ENCODE data around the gene RPS6KC1. TPM values are rescaled to one million over a fixed set of nuclear protein-coding genes. Genes with fewer than 3 reads are reported as not detected.
"Not testable (repeated sequence)": the region's sequence is repeated elsewhere in the genome, so short reads cannot be mapped to it uniquely, and the experiment has no call there.

RPS6KC1 gene
- total RNA-seq, 6 donors from 2014 or later = 8.3 to 31.4 (median 15.1) TPM

GRCh38 chr1:213099682-213100399 lies 48.8 kb downstream of the RPS6KC1 start:
- TF ChIP-seq POLR2AphosphoS5 (IDR thresholded peaks at IDR 0.05) = no peak
- TF ChIP-seq POLR2A (IDR thresholded peaks at IDR 0.05) = no peak
- no peak for TF ChIP-seq EP300 (IDR thresholded peaks at IDR 0.05)
- no peak for TF ChIP-seq CTCF (IDR thresholded peaks at IDR 0.05)
- H3K4me1 ChIP-seq = no peaks in the 10 kb centered on the region
- H3K36me3 ChIP-seq = no peaks in the 10 kb centered on the region
- no peaks in the 10 kb centered on the region for H3K9me3 ChIP-seq
- no peak overlapping the region for H3K4me3 ChIP-seq
- DNase-seq = no peak
- no peak overlapping the region for H3K27ac ChIP-seq
- no peaks in the 10 kb centered on the region for H3K27me3 ChIP-seq
- ATAC-seq (ENCODE audit: low FRiP score in 2 of 2) = no peak
- 64 to 70% methylated on average over 4 of the region's 4 CpGs for WGBS, 2 donors

- not testable (repeated sequence) for H3K27me3 ChIP-seq; H3K4me3 ChIP-seq; DNase-seq; H3K36me3 ChIP-seq; H3K4me1 ChIP-seq; H3K27ac ChIP-seq; ATAC-seq (ENCODE audit: low FRiP score in 2 of 2); H3K9me3 ChIP-seq
- 96 to 99% methylated on average over 4 of the region's 4 CpGs for WGBS, 2 donors
These were observed 49.5 kb downstream of the RPS6KC1 start for GRCh38 chr1:213100565-213100964.

GRCh38 chr1:213103377-213104306 lies 52.6 kb downstream of the RPS6KC1 start:
- WGBS, 2 donors = 87 to 88% methylated on average over 5 of the region's 5 CpGs
- Histone ChIP-seq H3K36me3 (peaks cover 0 to 7% (median 2%) of the 10 kb centered on the region in 4 donors), H3K9me3 (no peaks in the 10 kb centered on the region), H3K4me1 (no peaks in the 10 kb centered on the region), H3K27me3 (no peaks in the 10 kb centered on the region), H3K27ac (no peak overlapping the region), H3K4me3 (no peak overlapping the region)
- no peak for TF ChIP-seq CTCF (IDR thresholded peaks at IDR 0.05)
- no peak for TF ChIP-seq EP300 (IDR thresholded peaks at IDR 0.05)
- TF ChIP-seq POLR2AphosphoS5 (IDR thresholded peaks at IDR 0.05) = no peak
- DNase-seq = no peak
- ATAC-seq (ENCODE audit: low FRiP score in 2 of 2) = no peak

- Histone ChIP-seq H3K4me3 (no peak overlapping the region), H3K36me3 (peaks cover 0 to 7% (median 2%) of the 10 kb centered on the region in 4 donors), H3K9me3 (no peaks in the 10 kb centered on the region), H3K4me1 (no peaks in the 10 kb centered on the region), H3K27ac (no peak overlapping the region), H3K27me3 (no peaks in the 10 kb centered on the region)
- no peak for ATAC-seq (ENCODE audit: low FRiP score in 2 of 2)
- 97 to 99% methylated on average over 2 of the region's 2 CpGs for WGBS, 2 donors
- DNase-seq = no peak
- TF ChIP-seq CTCF (IDR thresholded peaks at IDR 0.05) (no peak), EP300 (IDR thresholded peaks at IDR 0.05) (no peak), POLR2AphosphoS5 (IDR thresholded peaks at IDR 0.05) (no peak), POLR2A (IDR thresholded peaks at IDR 0.05) (no peak)
These were observed 53.6 kb downstream of the RPS6KC1 start for GRCh38 chr1:213104604-213105003.

GRCh38 chr1:213106298-213106697 lies 55.3 kb downstream of the RPS6KC1 start:
- Histone ChIP-seq H3K4me1 (peaks cover 0 to 6% (median 0%) of the 10 kb centered on the region in 4 donors), H3K36me3 (peaks cover 0 to 7% (median 2%) of the 10 kb centered on the region in 4 donors), H3K4me3 (no peak overlapping the region), H3K27ac (no peak overlapping the region), H3K27me3 (no peaks in the 10 kb centered on the region), H3K9me3 (no peaks in the 10 kb centered on the region)
- ATAC-seq (ENCODE audit: low FRiP score in 2 of 2) = no peak
- no peak for DNase-seq
- no peak for TF ChIP-seq POLR2A (IDR thresholded peaks at IDR 0.05)
- 94 to 100% methylated on average over 1 of the region's 1 CpG for WGBS, 2 donors

Data from upper lobe of left lung (tissue), 6 donors.